H1 (cell line): ENCODE data around the gene POLR3A. TPM values are rescaled to one million over a fixed set of nuclear protein-coding genes. Genes with fewer than 3 reads are reported as not detected.

ENCODE experiments used
- CTCF ChIA-PET: fragments of 300-600 bp; sonication (Branson Sonifier 250); formaldehyde crosslinking; loops from one replicate; lab custom pipeline; 2021; ENCODE audit not compliant: partially characterized antibody; lab: Charles Lee
- POLR2A ChIA-PET: fragments of 300-600 bp; sonication (Branson Sonifier 250); formaldehyde crosslinking; loops from one replicate; lab custom pipeline; 2021; ENCODE audit warnings: inconsistent platforms; ENCODE audit not compliant: partially characterized antibody; lab: Charles Lee
- DNase-seq, 2 experiments: peaks; one replicate each; pipeline versions ENCODE4 v3.0.0 to v3.0.0-alpha.2; 2010 to 2022; ENCODE audit warnings: low spot score in 2 of 2, low read depth in 1 of 2, mixed read lengths in 1 of 2
- FAIRE-seq: peaks from 2 replicates; lab custom pipeline; 2011; peaks lifted over from hg19 to GRCh38; lab: Jason Lieb, UNC
- H2AFZ ChIP-seq: 2 replicates; pipeline ENCODE4 v1.8.1; 2012; ENCODE audit warnings: low read length, inconsistent platforms
- H2AK5ac ChIP-seq: 2 replicates; pipeline ENCODE4 v1.6.1; 2013; ENCODE audit warnings: low read depth, low read length
- H2BK120ac ChIP-seq: replicated peaks from 2 replicates; pipeline ENCODE3; 2013; ENCODE audit warnings: low read depth, low read length, inconsistent platforms
- H2BK12ac ChIP-seq: 2 replicates; pipeline ENCODE4 v1.6.1; 2013; ENCODE audit warnings: low read depth, low read length
- H2BK15ac ChIP-seq: 2 replicates; pipeline ENCODE4 v1.6.1; 2013; ENCODE audit warnings: low read length
- H2BK20ac ChIP-seq: 2 replicates; pipeline ENCODE4 v1.6.1; 2013; ENCODE audit warnings: low read length
- H2BK5ac ChIP-seq: 2 replicates; pipeline ENCODE4 v1.6.1; 2013; ENCODE audit warnings: low read depth, low read length
- H3K14ac ChIP-seq: 2 replicates; pipeline ENCODE4 v1.6.1; 2013; ENCODE audit warnings: inconsistent platforms; ENCODE audit not compliant: insufficient read length
- H3K18ac ChIP-seq: 2 replicates; pipeline ENCODE4 v1.6.1; 2013; ENCODE audit warnings: low read length; ENCODE audit errors: extremely low read depth
- H3K23ac ChIP-seq: 2 replicates; pipeline ENCODE4 v1.6.1; 2013; ENCODE audit warnings: inconsistent platforms; ENCODE audit not compliant: insufficient read length
- H3K23me2 ChIP-seq: 2 replicates; pipeline ENCODE4 v1.6.1; 2013; ENCODE audit warnings: low read depth, low read length
- H3K27ac ChIP-seq: 2 replicates; pipeline ENCODE4 v1.6.1; 2011; ENCODE audit warnings: low read depth, low read length, inconsistent platforms
- H3K27me3 ChIP-seq, 4 experiments: replicated peaks in 1 of 4; 1 replicate in 1 of 4; 2 replicates in 3 of 4; pipeline versions ENCODE4 v1.6.1 to v1.8.1; 2011 to 2013; ENCODE audit warnings: low read length in 3 of 4, mild to moderate bottlenecking in 3 of 4, inconsistent platforms in 2 of 4, mixed read lengths in 2 of 4, moderate library complexity in 1 of 4; ENCODE audit not compliant: control insufficient read depth in 3 of 4, insufficient read depth in 3 of 4; ENCODE audit errors: extremely low read depth in 1 of 4
- H3K36me3 ChIP-seq, 4 experiments: 2 replicates each; pipeline versions ENCODE4 v1.6.1 to v1.8.1; 2011 to 2013; ENCODE audit warnings: mild to moderate bottlenecking in 4 of 4, low read length in 3 of 4, moderate library complexity in 2 of 4, control low read depth in 1 of 4, inconsistent platforms in 1 of 4; ENCODE audit not compliant: insufficient read depth in 4 of 4, control insufficient read depth in 2 of 4
- H3K4ac ChIP-seq: replicated peaks from 2 replicates; pipeline ENCODE3; 2013; ENCODE audit warnings: low read length, low read depth, mixed read lengths, inconsistent platforms; ENCODE audit not compliant: insufficient read length
- H3K4me1 ChIP-seq, 4 experiments: replicated peaks in 1 of 4; 1 replicate in 1 of 4; 2 replicates in 3 of 4; pipeline versions ENCODE4 v1.6.1 to v1.8.1; 2011 to 2013; ENCODE audit warnings: low read length in 3 of 4, inconsistent platforms in 2 of 4, mixed read lengths in 1 of 4; ENCODE audit not compliant: insufficient read depth in 4 of 4, control insufficient read depth in 3 of 4
- H3K4me2 ChIP-seq, 2 experiments: 2 replicates each; pipeline versions ENCODE4 v1.6.1 to v1.8.1; 2011 to 2013; ENCODE audit warnings: low read depth in 2 of 2, low read length in 2 of 2, control low read depth in 1 of 2, inconsistent platforms in 1 of 2, mild to moderate bottlenecking in 1 of 2; ENCODE audit not compliant: insufficient read depth in 1 of 2
- H3K4me3 ChIP-seq, 4 experiments: fragments of 200-600, 300-600 bp in 1 of 4; sonication (generic), shearing (Covaris generic), sonication (Bioruptor Twin) in 1 of 4; 2 replicates each; pipeline versions ENCODE4 v1.5.1 to v1.8.1; 2011 to 2016; ENCODE audit warnings: low read length in 4 of 4, low read depth in 3 of 4, control low read depth in 2 of 4, inconsistent platforms in 2 of 4, mild to moderate bottlenecking in 2 of 4, mixed read lengths in 1 of 4, moderate library complexity in 1 of 4; ENCODE audit not compliant: insufficient read depth in 2 of 4; ENCODE audit errors: extremely low read depth in 1 of 4
- H3K56ac ChIP-seq: replicated peaks from 2 replicates; pipeline ENCODE3; 2013; ENCODE audit warnings: low read depth, mild to moderate bottlenecking, mixed read lengths, low read length, inconsistent platforms; ENCODE audit not compliant: insufficient read length
- H3K79me1 ChIP-seq: 2 replicates; pipeline ENCODE4 v1.6.1; 2013; ENCODE audit warnings: low read depth, low read length, control low read depth
- H3K79me2 ChIP-seq, 2 experiments: 2 replicates each; pipeline versions ENCODE4 v1.6.1 to v1.8.1; 2012 to 2013; ENCODE audit warnings: low read length in 2 of 2, mild to moderate bottlenecking in 2 of 2, inconsistent platforms in 1 of 2; ENCODE audit not compliant: insufficient read depth in 2 of 2, control insufficient read depth in 1 of 2
- H3K9ac ChIP-seq, 4 experiments: replicated peaks in 1 of 4; 1 replicate in 1 of 4; 2 replicates in 3 of 4; pipeline versions ENCODE4 v1.6.1 to v1.8.1; 2011 to 2013; ENCODE audit warnings: low read depth in 3 of 4, low read length in 3 of 4, control low read depth in 2 of 4, mild to moderate bottlenecking in 2 of 4, moderate library complexity in 2 of 4, inconsistent platforms in 1 of 4; ENCODE audit errors: extremely low read depth in 1 of 4
- H3K9me3 ChIP-seq, 2 experiments: 2 replicates each; pipeline versions ENCODE4 v1.6.1 to v1.8.1; 2012 to 2013; ENCODE audit warnings: mild to moderate bottlenecking in 2 of 2, moderate library complexity in 2 of 2, control low read depth in 1 of 2, inconsistent platforms in 1 of 2, low read depth in 1 of 2, low read length in 1 of 2, mixed read lengths in 1 of 2; ENCODE audit not compliant: insufficient read depth in 2 of 2
- H4K20me1 ChIP-seq, 2 experiments: replicated peaks in 1 of 2; 2 replicates each; pipeline versions ENCODE3 to v1.8.1; 2011 to 2013; ENCODE audit warnings: inconsistent platforms in 2 of 2, low read length in 2 of 2, mild to moderate bottlenecking in 1 of 2; ENCODE audit not compliant: insufficient read depth in 2 of 2, control insufficient read depth in 1 of 2
- H4K5ac ChIP-seq: 2 replicates; pipeline ENCODE4 v1.6.1; 2013; ENCODE audit warnings: low read length, low read depth, mixed read lengths, inconsistent platforms; ENCODE audit not compliant: insufficient read length
- H4K8ac ChIP-seq: 2 replicates; pipeline ENCODE4 v1.8.0; 2013; ENCODE audit warnings: mild to moderate bottlenecking, moderate library complexity, low read length, inconsistent platforms; ENCODE audit not compliant: insufficient read depth; ENCODE audit errors: extremely low read depth
- H4K91ac ChIP-seq: replicated peaks from 2 replicates; pipeline ENCODE3; 2013; ENCODE audit warnings: low read length, mixed read lengths, inconsistent platforms; ENCODE audit not compliant: insufficient read length
- ASH2L ChIP-seq: fragments of 200-600, 300-600 bp; sonication (generic); IDR thresholded peaks from one replicate; pipeline ENCODE4 v1.7.1; 2017; ENCODE audit warnings: low read length
- BCL11A ChIP-seq, 2 experiments: IDR thresholded peaks; one replicate each; pipeline ENCODE4 v1.6.1; 2011; ENCODE audit warnings: low read depth in 2 of 2, low read length in 2 of 2, mild to moderate bottlenecking in 2 of 2
- CHD2 ChIP-seq: IDR thresholded peaks from 2 replicates; pipeline ENCODE4 v1.6.1; 2012; ENCODE audit warnings: low read length, improper control_type of control experiment
- KDM5A ChIP-seq: fragments of 200-600 bp; IDR thresholded peaks from 2 replicates; pipeline ENCODE4 v1.7.1; 2012; ENCODE audit warnings: mild to moderate bottlenecking, low read length, inconsistent platforms, mixed read lengths
- NRF1 ChIP-seq: IDR thresholded peaks from 2 replicates; pipeline ENCODE4 v1.6.1; 2011; ENCODE audit warnings: mild to moderate bottlenecking, low read depth, low read length, improper control_type of control experiment
- PHF8 ChIP-seq: fragments of 200-600 bp; sonication (generic); conservative IDR thresholded peaks from 2 replicates; pipeline ENCODE4 v1.7.1; 2012; ENCODE audit warnings: low read depth, mild to moderate bottlenecking, inconsistent platforms, low read length, moderate library complexity
- POLR2AphosphoS5 ChIP-seq: IDR thresholded peaks from 2 replicates; pipeline ENCODE4 v1.6.1; 2011; ENCODE audit warnings: low read depth, low read length
- RXRA ChIP-seq: IDR thresholded peaks from 2 replicates; pipeline ENCODE4 v1.6.1; 2011; ENCODE audit warnings: low read depth, mild to moderate bottlenecking, low read length, moderate library complexity; ENCODE audit not compliant: insufficient read depth
- SP2 ChIP-seq: IDR thresholded peaks from 2 replicates; pipeline ENCODE4 v1.6.1; 2012; ENCODE audit warnings: mild to moderate bottlenecking, low read length, inconsistent platforms
- TAF1 ChIP-seq: IDR thresholded peaks from 2 replicates; pipeline ENCODE4 v1.6.1; 2011; ENCODE audit warnings: mild to moderate bottlenecking, low read depth, low read length
- TAF7 ChIP-seq: optimal IDR thresholded peaks from 2 replicates; pipeline ENCODE3; 2011; ENCODE audit warnings: low read depth, mild to moderate bottlenecking, inconsistent platforms, low read length, moderate library complexity, borderline replicate concordance
- WGBS, 2 experiments: shearing (Covaris generic) in 1 of 2; methylation state at CpG; one replicate each; pipeline versions ENCODE4 v1.1.6 to v1.1.7; 2013 to 2015; ENCODE audit warnings: low lambda C conversion rate in 2 of 2, mixed read lengths in 2 of 2, inconsistent platforms in 1 of 2, low coverage in 1 of 2, missing lambda C conversion rate in 1 of 2; ENCODE audit not compliant: insufficient replicate concordance in 2 of 2, insufficient coverage in 1 of 2, insufficient read length in 1 of 2; ENCODE audit errors: extremely low coverage in 1 of 2, missing lambda C conversion rate in 1 of 2; 5-methylcytosine and 5-hydroxymethylcytosine counted together
- polyA plus RNA-seq, 7 experiments: library from polyadenylated mRNA; depleted of rRNA in 3 of 7; stranded (reverse) in 5 of 7; unstranded in 2 of 7; fragments of >200 nt in 5 of 7; fragments of 200-250 nt in 2 of 7; gene quantifications; 1 replicate in 5 of 7; 2 replicates in 1 of 7; 4 replicates in 1 of 7; pipeline versions ENCODE4 v1.2.1 to v1.2.3, GENCODE V29; 2011 to 2013; ENCODE audit warnings: missing spikeins in 2 of 7, mixed read lengths in 2 of 7
- total RNA-seq: library from RNA; stranded (reverse); fragmentation: NEBNext Ultra II Directional; extraction: Animal tissue kit (Norgen Biotek cat#: 25700); gene quantifications from 2 replicates; pipeline ENCODE4 v1.2.1, GENCODE V29; 2021

POLR3A gene
- total and polyA plus RNA-seq, 2 of the 8 experiments (the other 6 are each of a cell fraction or from before 2014, with no cell fraction given) = 11.3 to 38.6 TPM

- Histone ChIP-seq H3K14ac (no peak within 1 kb of the TSS), H3K9ac (peak within 1 kb of the TSS; percentile 78 to 91 (median 87)), H3K4me3 (peak within 1 kb of the TSS; percentile 83 to 96 (median 93)), H4K8ac (peak within 1 kb of the TSS; percentile 98), H3K4ac (peak within 1 kb of the TSS; percentile 87), H2BK12ac (0 out of 2 replicates have a peak within 1 kb of the TSS, but pooled peaks have one; percentile 72), H3K79me1 (peaks cover 4% of the 10 kb centered on the region; the same call in 1 of the 2 replicates), H2BK5ac (peak within 1 kb of the TSS; percentile 94; the same call in 1 of the 2 replicates), H3K56ac (peak within 1 kb of the TSS; percentile 66), H3K4me2 (peak within 1 kb of the TSS; percentile 75 to 89), H2AFZ (peak within 1 kb of the TSS; percentile 47; the same call in 1 of the 2 replicates), H3K4me1 (peaks cover 13 to 27% (median 21%) of the 10 kb centered on the region in 4 experiments), H2AK5ac (peak within 1 kb of the TSS; percentile 57; the same call in 1 of the 2 replicates), H4K5ac (peak within 1 kb of the TSS; percentile 27), H3K9me3 (no peaks in the 10 kb centered on the region), H3K27me3 (no peaks in the 10 kb centered on the region; a peak in 2 of 7 replicates), H2BK20ac (0 out of 2 replicates have a peak within 1 kb of the TSS, but pooled peaks have one; percentile 67), H2BK15ac (no peak within 1 kb of the TSS), H3K36me3 (peaks cover 25 to 46% (median 40%) of the 10 kb centered on the region in 4 experiments), H4K91ac (peak within 1 kb of the TSS; percentile 61), H2BK120ac (no peak within 1 kb of the TSS), H3K18ac (peak within 1 kb of the TSS; percentile 96), H4K20me1 (peaks cover 18 to 28% of the 10 kb centered on the region in 2 experiments), H3K23me2 (peaks cover 14% of the 10 kb centered on the region), H3K23ac (no peak within 1 kb of the TSS), H3K27ac (peak within 1 kb of the TSS; percentile 83; the same call in 1 of the 2 replicates), H3K79me2 (peaks cover 20 to 56% of the 10 kb centered on the region in 2 experiments)
- 0% methylated on average over 50 of the region's 55 CpGs; no CpG with 5 or more reads in 1 of the 2 experiments for WGBS, 2 experiments
- CTCF ChIA-PET = interaction anchor here (0.6 to 1.4 kb wide), 2 partner anchors 13 to 1358 kb away, joined by 4 to 8 read pairs; no protein-coding TSS in a partner anchor
- FAIRE-seq (peak; percentile 77), DNase-seq (peak; percentile 90 to 93)
- POLR2A ChIA-PET = interaction anchor here (0.6 to 1.5 kb wide), 13 partner anchors 9 to 1246 kb away, joined by 3 to 20 read pairs (median 3); no protein-coding TSS in a partner anchor
- TF ChIP-seq POLR2AphosphoS5 (peak; percentile 98), CHD2 (no peak; the same call in 1 of the 2 replicates), TAF7 (peak; percentile 99), ASH2L (peak; percentile 75), SP2 (no peak), KDM5A (no peak), NRF1 (no peak; the same call in 1 of the 2 replicates), RXRA (0 out of 2 replicates have a peak, but pooled peaks have one; percentile 28), PHF8 (peak; percentile 88), TAF1 (peak; percentile 99), BCL11A (IDR thresholded peaks at IDR 0.05; ENCODE audit: low read depth in 2 of 2, low read length in 2 of 2) (no peak)
Observed at GRCh38 chr10:78033637-78034470, 4.5 kb upstream of the POLR3A start, which contains the start of gene RPS24. Gene RPS24, plus strand, starts transcription at chr10:78033863. Its CDS starts 39 bp downstream, at chr10:78033902.
